Caco-2 (cell line): Measurements from ENCODE around the gene CALD1. TPM values are rescaled to one million over a fixed set of nuclear protein-coding genes. Genes with fewer than 3 reads are reported as not detected.

Experiments
- BruUV-seq: library from RNA; stranded (reverse); fragments of 400-500 nt; replicated peaks from 2 replicates; lab custom pipeline; 2021; lab: Mats Ljungman, UMichigan
- CTCF ChIA-PET: fragments of 300-600 bp; sonication (Branson Sonifier 250); formaldehyde crosslinking; loops from one replicate; lab custom pipeline; 2022; ENCODE audit warnings: antibody characterized with exemption; lab: Charles Lee
- POLR2A ChIA-PET: fragments of 300-600 bp; sonication (Branson Sonifier 250); formaldehyde crosslinking; loops from one replicate; lab custom pipeline; 2022; ENCODE audit warnings: antibody characterized with exemption; lab: Charles Lee
- DNase-seq, 2 experiments: peaks; one replicate each; pipeline versions ENCODE4 v3.0.0 to v3.0.0-alpha.2; 2020 to 2022
- H3K27me3 ChIP-seq: replicated peaks from 2 replicates; pipeline ENCODE4 v1.6.0; 2011; ENCODE audit warnings: low read length; ENCODE audit not compliant: control insufficient read depth, insufficient read depth
- H3K36me3 ChIP-seq: 2 replicates; pipeline ENCODE4 v1.5.1; 2011; ENCODE audit warnings: low read length; ENCODE audit not compliant: control insufficient read depth, insufficient read depth
- H3K4me1 ChIP-seq: fragments of 250-450 bp; sonication (Bioruptor Pico); 2 replicates; pipeline ENCODE4 v1.5.1; 2020; ENCODE audit warnings: mild to moderate bottlenecking
- H3K4me3 ChIP-seq: 2 replicates; pipeline ENCODE4 v1.5.1; 2011; ENCODE audit warnings: low read depth, mild to moderate bottlenecking, control low read depth, low read length
- H3K9me3 ChIP-seq: fragments of 250-450 bp; sonication (Bioruptor Pico); 2 replicates; pipeline ENCODE4 v1.5.1; 2020; ENCODE audit warnings: mild to moderate bottlenecking, moderate library complexity
- H3K27ac Mint-ChIP-seq: one replicate; pipeline ENCODE4 v1.8.0; 2022; ENCODE audit warnings: mixed read lengths; ENCODE audit not compliant: unreplicated experiment
- H3K27me3 Mint-ChIP-seq: one replicate; pipeline ENCODE4 v1.8.0; 2022; ENCODE audit warnings: mixed read lengths; ENCODE audit not compliant: insufficient read depth, unreplicated experiment
- H3K36me3 Mint-ChIP-seq: one replicate; pipeline ENCODE4 v1.8.0; 2022; ENCODE audit warnings: mild to moderate bottlenecking, mixed read lengths; ENCODE audit not compliant: insufficient read depth, unreplicated experiment
- H3K4me1 Mint-ChIP-seq: one replicate; pipeline ENCODE4 v1.8.0; 2022; ENCODE audit warnings: low read depth, mixed read lengths; ENCODE audit not compliant: unreplicated experiment
- H3K4me3 Mint-ChIP-seq: one replicate; pipeline ENCODE4 v1.8.0; 2022; ENCODE audit warnings: mild to moderate bottlenecking, moderate library complexity, mixed read lengths; ENCODE audit not compliant: unreplicated experiment
- H3K9me3 Mint-ChIP-seq: one replicate; pipeline ENCODE4 v1.8.0; 2022; ENCODE audit warnings: mixed read lengths; ENCODE audit not compliant: unreplicated experiment
- intact Hi-C: fragments of 100-400 bp; cut with micrococcal nuclease; formaldehyde crosslinking; loops from one replicate; pipeline ENCODE4 v1.10.0; 2022; ENCODE audit not compliant: unreplicated experiment
- total RNA-seq: library from RNA; stranded (reverse); gene quantifications from 2 replicates; pipeline ENCODE4 v1.2.3, GENCODE V29; 2022
- TF ChIP-seq, protein P1 (sequence below), 2 experiments: fragments of 200-600 bp in 1 of 2; IDR thresholded peaks; 1 replicate in 1 of 2; 2 replicates in 1 of 2; pipeline versions ENCODE4 v1.5.1 to v1.8.0; 2011 to 2022; ENCODE audit warnings: antibody characterized with exemption in 1 of 2, control low read depth in 1 of 2, inconsistent platforms in 1 of 2, low read depth in 1 of 2, low read length in 1 of 2, mild to moderate bottlenecking in 1 of 2, moderate library complexity in 1 of 2; ENCODE audit not compliant: insufficient read depth in 1 of 2, severe bottlenecking in 1 of 2, unreplicated experiment in 1 of 2

CALD1 gene
- total RNA-seq, 1 experiment from 2014 or later = 155 TPM

DNA sequence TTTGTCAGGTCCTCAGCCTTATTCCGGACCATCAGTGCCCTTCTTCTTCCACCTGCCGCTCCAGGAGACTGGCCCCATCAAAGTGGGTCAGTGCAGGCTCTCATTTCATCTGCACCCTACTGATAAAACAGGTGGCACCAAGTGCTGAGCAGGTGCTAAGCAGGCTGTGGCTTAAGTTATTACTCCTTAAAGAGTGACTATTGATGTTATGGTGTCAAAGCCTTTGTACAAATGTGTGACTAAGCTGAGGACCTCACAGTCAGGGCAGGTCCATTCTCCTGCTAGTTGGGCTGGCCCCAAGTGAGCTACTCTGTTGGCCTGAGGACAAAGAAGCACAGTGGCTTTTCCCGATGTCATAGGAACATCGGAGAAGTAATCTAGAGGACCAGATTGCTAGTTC is 11.2 kb upstream of the CALD1 start:
- no peaks in the 10 kb centered on the region for H3K27me3 ChIP-seq
- no peaks in the 10 kb centered on the region for H3K36me3 ChIP-seq
- Mint-ChIP-seq H3K4me3 (no peak overlapping the region), H3K27me3 (no peaks in the 10 kb centered on the region), H3K9me3 (no peaks in the 10 kb centered on the region), H3K27ac (no peak overlapping the region), H3K4me1 (peaks cover 27% of the 10 kb centered on the region), H3K36me3 (no peaks in the 10 kb centered on the region)
- POLR2A ChIA-PET = no interaction called here
- H3K4me3 ChIP-seq = no peak overlapping the region
- CTCF ChIA-PET = no interaction called here
- no peaks in the 10 kb centered on the region for H3K9me3 ChIP-seq
- no peak for DNase-seq
- no TSS peak for BruUV-seq
- intact Hi-C loops = no loop called here
- H3K4me1 ChIP-seq = peaks cover 15% of the 10 kb centered on the region
- TF ChIP-seq, protein P1, sequence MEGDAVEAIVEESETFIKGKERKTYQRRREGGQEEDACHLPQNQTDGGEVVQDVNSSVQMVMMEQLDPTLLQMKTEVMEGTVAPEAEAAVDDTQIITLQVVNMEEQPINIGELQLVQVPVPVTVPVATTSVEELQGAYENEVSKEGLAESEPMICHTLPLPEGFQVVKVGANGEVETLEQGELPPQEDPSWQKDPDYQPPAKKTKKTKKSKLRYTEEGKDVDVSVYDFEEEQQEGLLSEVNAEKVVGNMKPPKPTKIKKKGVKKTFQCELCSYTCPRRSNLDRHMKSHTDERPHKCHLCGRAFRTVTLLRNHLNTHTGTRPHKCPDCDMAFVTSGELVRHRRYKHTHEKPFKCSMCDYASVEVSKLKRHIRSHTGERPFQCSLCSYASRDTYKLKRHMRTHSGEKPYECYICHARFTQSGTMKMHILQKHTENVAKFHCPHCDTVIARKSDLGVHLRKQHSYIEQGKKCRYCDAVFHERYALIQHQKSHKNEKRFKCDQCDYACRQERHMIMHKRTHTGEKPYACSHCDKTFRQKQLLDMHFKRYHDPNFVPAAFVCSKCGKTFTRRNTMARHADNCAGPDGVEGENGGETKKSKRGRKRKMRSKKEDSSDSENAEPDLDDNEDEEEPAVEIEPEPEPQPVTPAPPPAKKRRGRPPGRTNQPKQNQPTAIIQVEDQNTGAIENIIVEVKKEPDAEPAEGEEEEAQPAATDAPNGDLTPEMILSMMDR (IDR thresholded peaks at IDR 0.05; ENCODE audit: insufficient read depth in 1 of 2, low read depth in 1 of 2, low read length in 1 of 2, severe bottlenecking in 1 of 2, unreplicated experiment in 1 of 2) = no peak

DNA sequence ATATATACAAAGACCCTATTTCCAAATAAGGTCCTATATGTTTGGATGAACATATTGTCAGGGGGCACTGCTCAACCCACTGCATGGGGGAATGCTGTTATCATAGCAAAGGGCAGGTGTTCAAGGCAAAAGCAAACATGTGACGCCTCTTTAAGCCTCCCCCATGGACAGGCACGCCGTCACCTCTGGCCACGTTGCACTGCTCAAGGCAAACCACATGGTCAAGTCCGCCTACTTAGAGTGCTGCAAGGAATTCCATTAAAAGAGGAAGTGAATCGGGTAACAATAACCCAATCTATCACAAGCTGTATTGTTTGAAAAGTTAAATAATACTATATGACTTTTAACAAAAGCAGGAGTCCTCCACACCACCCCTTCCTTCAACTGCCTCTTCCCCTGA is 8.8 kb upstream of the CALD1 start:
- no peak for DNase-seq
- Histone ChIP-seq H3K4me3 (no peak overlapping the region), H3K27me3 (no peaks in the 10 kb centered on the region), H3K4me1 (peaks cover 15% of the 10 kb centered on the region), H3K9me3 (no peaks in the 10 kb centered on the region), H3K36me3 (no peaks in the 10 kb centered on the region)
- intact Hi-C loops = no loop called here
- Mint-ChIP-seq H3K36me3 (no peaks in the 10 kb centered on the region), H3K4me1 (peaks cover 27% of the 10 kb centered on the region), H3K27ac (no peak overlapping the region), H3K9me3 (no peaks in the 10 kb centered on the region), H3K27me3 (no peaks in the 10 kb centered on the region), H3K4me3 (no peak overlapping the region)
- no TSS peak for BruUV-seq
- TF ChIP-seq, protein P1 (IDR thresholded peaks at IDR 0.05; ENCODE audit: insufficient read depth in 1 of 2, low read depth in 1 of 2, low read length in 1 of 2, severe bottlenecking in 1 of 2, unreplicated experiment in 1 of 2) = no peak
- ChIA-PET CTCF (no interaction called here), POLR2A (no interaction called here)

DNA sequence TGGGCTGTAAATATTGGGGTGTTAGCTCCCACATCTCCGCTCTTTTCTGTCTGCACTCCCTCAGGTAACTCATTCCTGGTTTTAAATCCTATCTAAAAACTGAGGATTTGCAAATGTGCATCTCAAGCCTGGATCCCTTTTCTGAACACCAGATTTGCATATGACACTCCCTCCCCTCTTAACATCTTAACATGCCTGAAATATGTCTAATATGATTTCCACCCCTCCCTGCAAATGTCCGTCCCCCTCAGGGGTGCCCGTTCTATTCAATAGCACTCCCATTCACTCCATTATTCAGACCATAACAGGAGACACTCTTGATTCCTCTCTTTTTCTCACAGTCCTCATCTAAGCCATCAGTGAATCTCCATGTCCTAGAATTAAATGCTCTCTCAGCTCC is 8.3 kb upstream of the CALD1 start:
- BruUV-seq = no TSS peak
- CTCF ChIA-PET = no interaction called here

More for the DNA sequence above, 8.3 kb upstream of the CALD1 start:
- no peak for DNase-seq
- Mint-ChIP-seq H3K27ac (no peak overlapping the region), H3K36me3 (no peaks in the 10 kb centered on the region), H3K4me3 (no peak overlapping the region), H3K4me1 (peaks cover 27% of the 10 kb centered on the region), H3K27me3 (no peaks in the 10 kb centered on the region), H3K9me3 (no peaks in the 10 kb centered on the region)
- intact Hi-C loops = no loop called here
- Histone ChIP-seq H3K9me3 (no peaks in the 10 kb centered on the region), H3K4me3 (no peak overlapping the region), H3K36me3 (no peaks in the 10 kb centered on the region), H3K27me3 (no peaks in the 10 kb centered on the region), H3K4me1 (peaks cover 15% of the 10 kb centered on the region)
- POLR2A ChIA-PET = no interaction called here
- TF ChIP-seq, protein P1 (IDR thresholded peaks at IDR 0.05; ENCODE audit: insufficient read depth in 1 of 2, low read depth in 1 of 2, low read length in 1 of 2, severe bottlenecking in 1 of 2, unreplicated experiment in 1 of 2) = no peak
